HL-60 (cell line): ENCODE results near the gene INPP5K.

Experiments used
- GABPA ChIP-seq: IDR thresholded peaks from 2 replicates; pipeline ENCODE4 v1.6.1; 2012; ENCODE audit warnings: low read depth
- TF ChIP-seq, protein P1 (sequence below): IDR thresholded peaks from one replicate; pipeline ENCODE4 v1.5.1; 2011; ENCODE audit warnings: low read length, control low read depth, inconsistent platforms; ENCODE audit not compliant: insufficient read depth

DNA sequence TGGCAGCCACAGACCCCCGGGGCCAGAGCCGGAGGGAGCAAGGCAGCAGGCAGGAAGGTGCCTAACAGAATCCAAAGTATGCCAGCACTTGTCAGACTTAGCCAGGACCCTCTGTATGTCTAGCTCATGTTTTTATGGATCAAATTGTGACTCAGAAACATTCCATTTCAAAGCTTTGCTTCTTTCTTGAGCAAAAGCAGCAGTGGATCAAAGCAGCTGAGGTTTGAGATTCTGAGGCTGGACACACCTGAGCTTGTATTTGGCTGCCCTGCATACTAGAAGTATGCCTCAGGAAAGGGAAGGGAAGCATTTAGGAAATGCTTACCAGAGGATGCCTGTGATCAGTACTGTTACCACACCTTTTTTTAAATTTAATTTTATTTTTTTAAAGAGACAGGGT is 18.2 kb downstream of the INPP5K start:
- TF ChIP-seq, protein P1, sequence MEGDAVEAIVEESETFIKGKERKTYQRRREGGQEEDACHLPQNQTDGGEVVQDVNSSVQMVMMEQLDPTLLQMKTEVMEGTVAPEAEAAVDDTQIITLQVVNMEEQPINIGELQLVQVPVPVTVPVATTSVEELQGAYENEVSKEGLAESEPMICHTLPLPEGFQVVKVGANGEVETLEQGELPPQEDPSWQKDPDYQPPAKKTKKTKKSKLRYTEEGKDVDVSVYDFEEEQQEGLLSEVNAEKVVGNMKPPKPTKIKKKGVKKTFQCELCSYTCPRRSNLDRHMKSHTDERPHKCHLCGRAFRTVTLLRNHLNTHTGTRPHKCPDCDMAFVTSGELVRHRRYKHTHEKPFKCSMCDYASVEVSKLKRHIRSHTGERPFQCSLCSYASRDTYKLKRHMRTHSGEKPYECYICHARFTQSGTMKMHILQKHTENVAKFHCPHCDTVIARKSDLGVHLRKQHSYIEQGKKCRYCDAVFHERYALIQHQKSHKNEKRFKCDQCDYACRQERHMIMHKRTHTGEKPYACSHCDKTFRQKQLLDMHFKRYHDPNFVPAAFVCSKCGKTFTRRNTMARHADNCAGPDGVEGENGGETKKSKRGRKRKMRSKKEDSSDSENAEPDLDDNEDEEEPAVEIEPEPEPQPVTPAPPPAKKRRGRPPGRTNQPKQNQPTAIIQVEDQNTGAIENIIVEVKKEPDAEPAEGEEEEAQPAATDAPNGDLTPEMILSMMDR, result no peak
- no peak for TF ChIP-seq GABPA
